ENCODE results near the gene MYO1D.

MYO1D gene

DNA sequence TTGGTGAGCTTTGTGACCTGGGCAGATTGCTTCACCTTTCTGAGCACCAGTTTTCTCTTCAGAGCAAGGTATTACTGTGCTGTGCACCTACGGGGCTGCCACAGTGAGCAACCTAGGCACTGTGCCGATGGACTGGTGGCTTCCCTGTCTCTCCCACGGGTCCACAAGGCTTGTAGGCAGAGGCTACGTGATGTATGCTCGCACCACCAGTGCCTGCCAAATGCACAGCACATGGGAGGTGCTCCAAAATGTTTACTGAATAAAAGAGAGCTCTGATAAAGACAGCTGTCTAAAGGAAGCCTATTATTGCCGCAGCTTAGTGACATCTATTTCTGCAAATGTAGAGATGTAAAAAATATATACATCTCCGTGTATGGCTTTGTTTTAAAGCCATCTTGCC, 251.0 kb downstream of the MYO1D start:
- DNase-seq (ENCODE audit: low spot score) = no peak

DNA sequence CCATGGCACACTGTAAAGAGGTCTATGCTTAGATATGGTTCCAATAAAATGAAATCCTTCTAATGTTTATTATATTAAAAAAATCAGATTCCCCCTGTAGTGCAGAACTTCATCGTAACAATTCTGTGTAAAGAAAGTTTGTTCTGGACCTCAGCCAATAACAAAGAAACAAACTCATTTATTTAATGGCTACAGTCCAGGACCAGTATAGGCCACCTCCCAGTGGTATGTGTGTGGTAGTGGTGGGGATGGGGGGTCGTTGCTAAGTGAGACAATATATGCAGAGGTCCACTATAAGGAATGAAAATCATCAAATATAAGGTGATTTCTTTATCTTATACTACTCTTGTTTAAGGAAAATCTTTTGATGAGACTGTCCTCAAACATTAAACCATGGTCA, 253.7 kb downstream of the MYO1D start:
- DNase-seq (ENCODE audit: low spot score) = no peak

- DNase-seq (ENCODE audit: low spot score) = no peak
Measured at GRCh38 chr17:32622540-32622939, 254.4 kb downstream of the MYO1D start.

DNA sequence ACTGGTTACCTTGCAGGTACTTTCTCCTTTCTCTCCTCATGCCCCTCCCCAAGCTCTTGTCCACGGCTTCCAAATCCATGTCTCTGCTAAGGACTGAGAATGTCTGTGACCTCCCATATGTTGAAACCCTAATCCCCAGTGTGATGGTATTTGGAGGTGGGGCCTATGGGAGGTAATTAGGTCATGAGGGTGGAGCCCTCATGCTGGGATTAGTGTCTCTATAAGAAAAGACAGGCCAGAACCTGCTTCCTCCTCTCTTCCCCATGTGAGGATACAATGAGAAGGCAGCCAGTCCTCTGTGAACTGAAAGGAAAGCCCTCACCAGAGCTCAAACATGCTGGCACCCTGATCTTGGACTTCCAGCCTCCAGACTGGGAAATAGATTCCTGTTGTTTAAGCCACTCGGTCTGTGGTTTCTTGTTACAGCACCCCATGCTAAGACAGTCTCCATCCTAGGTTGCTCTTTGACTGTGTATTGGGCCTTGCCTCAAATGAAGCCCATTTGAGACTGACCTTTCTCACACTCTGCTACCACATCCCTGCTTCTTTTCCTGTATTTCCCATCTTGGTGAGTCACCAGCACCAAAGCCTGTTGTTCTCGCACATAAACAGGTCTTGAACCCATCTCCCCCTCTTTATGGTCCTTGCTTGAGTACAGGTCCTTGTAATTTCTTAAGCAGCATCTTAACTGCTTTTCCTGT, 255.2 kb downstream of the MYO1D start:
- DNase-seq (ENCODE audit: low spot score) = no peak

- no peak for DNase-seq (ENCODE audit: low spot score)
Measured at GRCh38 chr17:32615326-32615725, 261.6 kb downstream of the MYO1D start.

DNA sequence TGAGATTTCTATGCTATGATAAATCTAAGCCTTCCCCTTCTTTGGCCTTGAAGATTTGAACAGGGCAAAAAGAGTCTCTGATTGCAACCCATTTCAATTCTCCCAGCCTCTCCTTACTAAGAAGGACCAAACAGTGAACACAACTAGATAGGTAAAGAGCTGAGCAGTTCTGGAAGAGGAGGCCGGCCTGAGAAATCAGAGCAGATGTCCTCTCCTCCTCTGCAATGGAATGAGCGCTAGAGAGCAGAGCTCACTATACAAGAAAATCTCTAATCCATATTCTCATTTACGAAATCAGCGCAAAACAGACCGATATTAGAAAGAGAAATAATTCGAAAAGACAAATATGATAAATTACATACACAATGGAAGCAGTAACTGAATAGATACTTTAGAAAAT, 266.0 kb downstream of the MYO1D start:
- DNase-seq (ENCODE audit: low spot score) = no peak

GRCh38 chr17:32609884-32610650, 266.9 kb downstream of the MYO1D start:
- no peak for DNase-seq (ENCODE audit: low spot score)

- DNase-seq (ENCODE audit: low spot score) = no peak
Measured at GRCh38 chr17:32609085-32609484, 267.8 kb downstream of the MYO1D start.

GRCh38 chr17:32608267-32608666, 268.7 kb downstream of the MYO1D start:
- DNase-seq (ENCODE audit: low spot score) = no peak

DNA sequence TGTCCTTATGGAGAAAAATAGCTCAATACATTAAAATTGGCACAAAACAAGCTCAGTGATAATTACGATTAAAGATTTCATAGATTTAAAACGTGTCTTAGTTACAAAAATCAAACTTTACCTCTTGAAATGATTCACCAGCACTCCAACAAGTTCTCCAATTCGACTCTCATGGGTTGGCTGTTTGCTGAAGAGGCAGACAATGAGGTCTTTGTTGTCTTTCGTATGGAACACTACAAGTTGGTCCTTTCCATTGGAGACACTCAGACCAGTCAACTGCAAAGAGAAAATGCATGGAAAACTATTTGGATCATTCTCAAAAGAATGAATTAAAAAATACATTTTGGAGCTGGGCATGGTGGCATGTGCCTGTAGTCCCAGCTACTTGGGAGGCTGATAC, 272.0 kb downstream of the MYO1D start:
- DNase-seq (ENCODE audit: low spot score) = no peak

GRCh38 chr17:32602396-32602795, 274.5 kb downstream of the MYO1D start:
- DNase-seq (ENCODE audit: low spot score) = no peak

GRCh38 chr17:32601866-32602265, 275.1 kb downstream of the MYO1D start:
- no peak for DNase-seq (ENCODE audit: low spot score)

GRCh38 chr17:32596628-32597027, 280.3 kb downstream of the MYO1D start:
- no peak for DNase-seq (ENCODE audit: low spot score)

- DNase-seq (ENCODE audit: low spot score) = no peak
Measured at GRCh38 chr17:32596206-32596605, 280.7 kb downstream of the MYO1D start.

DNA sequence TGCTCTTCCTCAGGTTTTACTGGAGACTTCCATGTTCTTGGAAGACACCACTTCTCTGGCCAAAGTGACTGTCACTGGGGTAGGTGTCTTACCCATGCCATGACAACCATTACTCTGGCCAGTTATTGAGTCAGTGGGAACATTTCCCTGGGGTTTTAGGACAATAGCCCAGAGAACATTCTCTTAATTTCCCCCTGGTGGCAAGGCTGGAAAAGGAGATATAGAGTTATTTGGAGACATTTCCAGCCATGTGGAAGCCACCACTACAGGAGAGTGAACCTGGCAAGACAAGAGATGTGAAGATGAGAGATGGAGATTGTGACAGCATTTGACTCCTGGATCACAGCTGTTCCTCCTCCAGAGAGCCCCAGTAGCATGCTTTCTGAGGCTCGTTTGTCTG, 283.9 kb downstream of the MYO1D start:
- DNase-seq (ENCODE audit: low spot score) = no peak

- no peak for DNase-seq (ENCODE audit: low spot score)
Measured at GRCh38 chr17:32591405-32591804, 285.5 kb downstream of the MYO1D start.

DNA sequence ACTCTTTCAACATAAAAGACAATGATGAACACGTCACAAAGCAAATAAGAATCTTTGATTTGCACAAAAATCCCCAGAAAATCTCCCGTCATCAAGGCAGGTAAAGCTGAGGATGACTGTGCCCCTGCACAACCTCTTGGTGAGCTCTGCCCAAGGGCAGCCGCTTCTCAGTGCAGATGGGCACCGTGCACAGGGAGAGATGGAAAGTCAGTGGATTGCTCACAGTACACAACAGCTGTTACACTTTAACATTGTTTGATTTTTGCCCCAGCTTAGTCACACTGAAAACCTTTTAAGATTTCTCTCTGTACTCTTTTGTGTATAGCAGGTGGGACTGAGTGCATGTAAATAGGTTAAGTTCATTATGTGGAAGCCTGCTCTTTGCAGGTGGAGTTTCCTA, 285.9 kb downstream of the MYO1D start:
- DNase-seq (ENCODE audit: low spot score) = no peak

DNA sequence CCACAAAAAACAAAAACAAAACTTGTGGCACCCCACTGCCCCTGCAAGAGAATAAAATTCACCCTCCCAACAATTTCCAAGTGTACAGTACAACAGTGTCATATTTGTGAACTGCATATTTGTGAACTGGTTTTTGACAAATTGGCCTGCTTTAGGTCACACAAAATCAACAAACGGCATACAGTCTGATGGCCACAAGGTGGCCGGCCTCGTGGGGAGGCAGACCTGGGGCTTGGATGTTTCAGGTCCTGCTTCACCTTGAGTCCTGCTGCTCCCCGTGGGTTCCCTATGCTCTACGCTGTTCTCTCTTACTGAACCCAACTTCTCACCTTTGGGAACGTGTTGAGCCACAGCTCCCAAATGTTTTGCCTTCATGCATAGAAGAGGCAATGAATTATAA, 287.9 kb downstream of the MYO1D start:
- DNase-seq (ENCODE audit: low spot score) = no peak

DNA sequence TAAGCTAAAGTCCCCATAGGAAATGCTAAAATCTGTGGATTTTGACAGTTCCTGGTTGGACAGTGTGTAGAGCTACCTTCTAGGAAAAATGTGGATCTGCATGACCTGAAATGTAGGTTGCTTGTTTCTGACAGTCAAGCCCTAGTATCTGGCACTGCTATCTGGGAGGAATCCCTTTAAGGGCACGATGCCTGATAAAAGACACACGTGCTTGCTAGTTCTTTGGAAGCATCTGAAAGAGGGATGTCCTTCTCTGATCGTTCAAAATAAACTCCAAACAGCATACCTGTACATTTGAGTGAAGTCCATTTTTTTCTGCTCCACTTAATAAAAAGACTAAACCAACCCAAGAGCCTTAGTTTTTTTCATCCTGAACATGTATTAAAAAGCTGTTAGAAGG, 288.8 kb downstream of the MYO1D start:
- DNase-seq (ENCODE audit: low spot score) = no peak

DNA sequence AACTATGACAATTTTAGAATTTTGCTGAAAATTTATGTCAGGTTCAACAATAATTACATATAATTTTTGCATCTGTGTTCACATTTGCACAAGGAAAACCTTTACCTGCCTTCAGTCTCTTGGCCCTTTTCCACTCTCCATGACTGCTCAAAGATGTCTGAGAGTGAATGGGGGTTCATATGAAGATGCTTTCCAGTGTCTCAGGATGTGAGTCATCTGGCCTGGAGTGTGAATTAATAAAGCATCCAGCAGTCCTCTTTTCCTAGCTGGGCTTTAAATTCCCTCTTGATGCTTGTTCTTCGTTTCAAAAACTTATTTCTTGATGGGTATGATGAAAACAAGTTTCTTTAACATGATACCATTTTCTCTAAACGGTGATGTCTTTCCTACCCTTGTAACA, 290.3 kb downstream of the MYO1D start:
- DNase-seq (ENCODE audit: low spot score) = no peak

- DNase-seq (ENCODE audit: low spot score) = no peak
Measured at GRCh38 chr17:32584792-32585191, 292.1 kb downstream of the MYO1D start.

DNA sequence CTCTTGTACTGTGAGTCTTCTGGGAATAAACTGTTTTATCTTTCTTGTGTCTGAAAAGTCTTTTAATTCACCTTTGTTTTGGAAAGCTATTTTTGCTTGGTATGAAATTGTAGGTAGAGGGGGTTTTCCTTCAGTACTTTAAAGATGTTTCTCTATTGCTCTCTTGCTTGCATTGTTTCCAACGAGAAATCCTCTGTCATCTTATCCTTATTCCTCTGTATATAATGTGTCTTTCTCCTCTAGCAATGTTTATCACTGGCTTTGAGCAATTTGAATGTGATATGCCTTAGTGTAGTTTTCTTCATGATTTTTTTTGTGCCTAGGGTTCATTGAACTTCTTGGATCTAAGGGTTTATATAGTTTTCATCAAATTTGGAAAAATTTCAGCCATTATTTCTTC, 293.9 kb downstream of the MYO1D start:
- DNase-seq (ENCODE audit: low spot score) = no peak

DNA sequence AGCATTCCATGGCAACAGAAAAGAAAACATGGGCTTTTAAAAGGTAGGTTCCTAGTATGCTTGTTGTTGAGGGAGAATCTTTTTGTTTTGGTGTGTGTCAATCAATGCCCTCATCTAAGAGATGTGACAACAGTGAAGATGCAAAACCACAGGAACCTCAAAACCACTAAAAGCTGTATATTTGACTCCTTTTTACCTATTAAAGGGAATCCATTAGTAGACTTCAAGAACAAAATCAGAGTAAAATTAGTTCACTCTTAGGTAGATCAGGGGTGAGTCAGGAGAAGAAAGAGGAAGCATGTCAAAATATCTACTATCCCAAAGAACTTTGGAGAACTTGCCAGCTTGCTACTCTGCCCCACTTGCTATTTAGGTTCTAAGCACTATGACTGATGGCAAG, 301.1 kb downstream of the MYO1D start:
- DNase-seq (ENCODE audit: low spot score) = no peak

DNA sequence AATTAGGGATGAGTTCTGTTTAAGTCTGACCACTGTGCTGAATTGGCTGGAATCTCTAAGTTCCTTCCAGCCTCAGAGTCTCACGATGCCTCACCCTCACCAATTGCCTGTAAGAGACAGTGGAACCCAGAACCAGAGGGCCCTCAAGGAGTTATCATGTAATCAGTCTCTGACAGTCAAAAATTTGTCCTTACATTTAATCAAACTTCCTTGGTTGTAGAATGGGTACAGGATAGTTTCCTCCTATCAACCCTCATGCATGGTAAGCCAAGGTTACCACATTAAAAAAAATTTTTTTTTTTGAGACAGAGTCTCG, 306.9 kb downstream of the MYO1D start:
- DNase-seq (ENCODE audit: low spot score) = no peak

Measured in kidney capillary endothelial cell (primary cell).